Stimulated activated CD4-positive, alpha-beta T cell treated with anti-CD3 and anti-CD28 coated beads, TNF-alpha, amount 100 ng/mL, for 24 hours (primary cell): ENCODE data around the gene GPR3.

ENCODE experiments used
- DNase-seq, 3 experiments: peaks; one replicate each; pipeline ENCODE4 v3.0.0-alpha.2; 2020; ENCODE audit warnings: low read depth in 3 of 3

Gene GPR3

GRCh38 chr1:27358038-27358927 is 34.1 kb upstream of the GPR3 start:
- DNase-seq = no peak

- no peak for DNase-seq
Observed at GRCh38 chr1:27358928-27359313, 33.5 kb upstream of the GPR3 start.

DNA sequence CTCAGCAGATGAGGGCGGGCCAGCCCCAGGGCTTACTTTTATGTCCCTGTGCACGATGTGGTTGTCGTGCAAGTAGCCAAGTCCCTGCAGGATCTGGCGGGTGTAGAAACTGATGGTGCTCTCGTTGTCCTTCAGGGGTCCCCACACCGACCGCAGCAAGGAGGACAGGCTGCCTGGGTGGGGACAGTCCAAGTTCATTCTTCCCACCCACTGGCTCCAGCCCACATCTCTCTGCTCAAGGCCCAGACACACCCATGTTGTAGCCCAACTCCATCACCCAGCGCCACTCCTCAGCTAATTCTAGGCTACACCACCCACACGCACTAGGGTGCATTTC is 32.6 kb upstream of the GPR3 start:
- DNase-seq = no peak

- peak in 1 of 3 experiments; percentile 45 for DNase-seq
Observed at GRCh38 chr1:27360159-27361043, 32.0 kb upstream of the GPR3 start.

GRCh38 chr1:27361044-27361402 is 31.4 kb upstream of the GPR3 start:
- DNase-seq = no peak

DNA sequence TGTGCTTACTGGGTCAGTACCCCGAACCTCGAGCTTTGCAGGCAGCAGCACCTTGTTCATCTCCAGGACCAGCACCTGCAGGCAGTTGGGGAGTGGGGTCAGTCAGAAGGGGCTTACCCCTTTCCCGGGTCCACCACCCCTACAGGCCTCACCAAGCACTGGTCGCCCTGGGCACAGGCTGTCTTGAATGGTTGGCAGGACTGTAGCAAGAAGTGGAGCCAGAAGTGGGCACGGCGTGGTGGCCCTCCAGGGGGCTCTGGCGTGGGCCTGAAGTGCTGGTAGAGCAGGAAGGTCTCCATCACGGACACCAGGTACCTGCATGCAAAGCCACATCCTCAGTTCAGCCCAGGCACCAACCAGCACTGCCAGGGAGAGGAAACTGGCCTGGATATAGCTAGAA is 30.9 kb upstream of the GPR3 start:
- DNase-seq = no peak

DNA sequence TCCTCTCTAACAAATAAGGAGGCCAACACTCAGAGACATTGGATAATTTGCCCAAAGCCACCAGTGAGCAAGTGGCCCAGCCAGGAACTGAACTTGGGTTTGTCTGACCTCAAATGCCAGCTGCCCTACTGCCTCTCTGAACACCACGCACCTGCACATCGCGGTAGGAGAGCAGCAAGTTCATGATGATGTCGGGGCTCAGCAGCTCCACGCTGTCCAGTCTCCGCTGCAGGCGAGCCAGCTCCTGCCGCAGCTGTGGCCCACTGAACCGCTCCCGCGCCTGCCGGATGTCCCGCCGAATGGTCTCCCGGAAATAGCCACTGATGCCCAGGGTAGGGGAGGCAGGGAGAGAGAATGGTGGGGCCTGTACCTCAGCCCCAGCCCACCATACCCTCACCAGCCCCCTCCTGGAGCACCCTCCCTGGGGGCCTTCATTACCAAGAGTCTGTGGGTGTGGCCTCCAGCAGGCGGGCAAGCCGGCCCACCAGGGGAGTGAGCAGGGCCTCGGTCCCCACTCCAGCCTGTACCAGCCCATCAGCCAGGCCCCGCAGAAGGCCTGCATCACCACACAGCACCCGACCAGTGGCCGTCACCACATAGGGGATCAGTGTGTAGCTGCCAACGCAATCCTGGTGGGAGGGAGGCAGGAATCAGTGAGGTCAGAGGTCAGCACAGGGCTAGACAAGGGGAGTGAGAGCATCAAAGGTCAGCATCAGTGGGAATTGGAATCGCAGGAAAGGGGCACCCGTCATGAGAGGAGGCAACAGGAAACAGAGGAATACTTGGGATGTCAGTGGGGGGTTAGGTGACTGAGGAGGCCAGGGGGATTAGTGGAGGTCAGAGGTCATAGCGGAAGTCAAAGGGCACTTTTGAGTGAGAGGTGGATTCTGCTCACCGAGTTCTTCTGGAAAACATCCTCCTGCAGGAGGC is 28.4 kb upstream of the GPR3 start:
- DNase-seq = no peak

GRCh38 chr1:27364696-27365371 is 27.6 kb upstream of the GPR3 start:
- DNase-seq = no peak

DNA sequence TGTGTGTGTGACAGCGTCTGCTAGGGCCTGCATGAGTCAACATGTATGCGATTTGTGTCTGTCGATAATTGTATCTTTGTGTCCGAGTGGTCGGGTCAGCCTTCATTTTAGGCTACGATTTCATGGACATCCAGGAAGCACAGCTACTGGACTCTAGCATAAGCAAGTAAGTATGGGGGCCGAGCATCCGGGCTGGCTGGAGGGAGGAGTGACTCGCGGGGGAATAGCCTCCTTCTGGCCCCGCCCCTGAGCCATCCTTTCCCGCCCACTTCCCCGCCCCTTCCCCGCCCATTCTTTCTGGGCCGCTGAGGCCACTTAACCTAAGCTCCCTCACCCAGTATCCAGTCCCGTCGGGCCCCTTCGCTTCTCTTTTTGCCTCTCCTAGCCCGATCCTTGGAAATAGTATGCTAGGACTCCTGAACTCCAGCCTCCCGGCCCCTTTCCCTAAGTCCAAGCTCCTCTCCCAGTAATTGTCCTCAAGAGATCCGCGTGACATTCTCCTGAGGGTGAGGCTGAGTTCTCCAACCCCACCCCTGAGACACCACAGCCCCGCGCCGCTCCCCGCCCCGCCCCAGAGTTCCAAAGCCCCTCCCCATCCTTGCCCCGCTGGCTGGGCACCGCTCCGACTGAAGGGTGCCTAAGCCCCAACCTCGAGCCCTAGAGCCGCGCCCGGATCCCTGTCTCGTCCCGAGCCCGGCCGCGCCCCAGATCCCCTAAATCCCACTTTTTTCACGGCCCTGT is 26.9 kb upstream of the GPR3 start:
- DNase-seq = peak; percentile 53 to 84 (median 67)

- DNase-seq = peak in 2 of 3 experiments; percentile 55 to 86
Observed at GRCh38 chr1:27366113-27366410, 26.4 kb upstream of the GPR3 start.

GRCh38 chr1:27366411-27367159 is 25.8 kb upstream of the GPR3 start, which contains the start of gene MAP3K6:
TSS of gene MAP3K6 (minus strand) at chr1:27366961. CDS start at chr1:27366597, 364 bp downstream.
- peak in 1 of 3 experiments; percentile 70 for DNase-seq

GRCh38 chr1:27367160-27367650 is 25.2 kb upstream of the GPR3 start:
- DNase-seq = no peak

GRCh38 chr1:27368869-27369582 is 23.4 kb upstream of the GPR3 start:
- DNase-seq = no peak

GRCh38 chr1:27372022-27372807 is 20.2 kb upstream of the GPR3 start:
- DNase-seq = no peak

- no peak for DNase-seq
Observed at GRCh38 chr1:27372808-27373690, 19.4 kb upstream of the GPR3 start.

DNA sequence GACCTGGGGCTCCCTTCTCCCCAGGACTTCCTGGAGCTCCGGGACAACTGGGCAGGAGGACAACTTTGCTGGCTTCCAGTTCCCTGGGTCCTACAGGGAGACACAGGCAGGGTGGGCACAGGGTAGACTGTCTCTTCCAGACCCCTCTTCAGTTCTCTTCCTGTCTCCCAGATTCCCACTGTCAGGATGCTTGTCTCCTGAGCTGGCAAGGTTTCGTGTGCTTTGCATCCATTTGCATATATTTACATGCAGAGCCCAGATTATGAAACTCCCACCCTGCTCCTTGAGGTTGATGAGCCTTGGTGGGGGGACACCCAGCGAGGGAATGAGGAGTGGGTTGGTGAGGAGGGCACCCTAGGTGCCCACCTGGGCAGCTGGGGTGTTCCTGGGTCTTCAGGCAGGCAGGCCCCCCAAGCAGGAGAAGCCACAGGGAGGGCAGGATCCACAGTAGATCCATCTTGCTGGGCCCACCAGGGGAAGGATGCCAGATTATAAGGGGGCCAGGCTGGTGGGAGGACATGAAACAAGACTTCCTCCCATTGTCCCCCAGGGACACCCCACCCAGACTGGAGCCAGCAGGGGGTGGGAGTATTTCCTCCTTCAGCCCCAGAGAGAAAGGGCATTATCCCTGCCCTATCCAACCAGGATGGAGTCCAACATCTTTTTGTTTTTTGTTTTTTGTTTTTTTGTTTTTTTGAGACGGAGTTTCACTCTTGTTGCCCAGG is 17.9 kb upstream of the GPR3 start, which contains the start of gene FCN3:
Gene FCN3 (minus strand): TSS at position 463 of the 725 bp plus-strand sequence. CDS start 6 bp downstream, at position 457.
- DNase-seq = no peak
